ENCODE results near the gene VPREB1.
"Not testable (repeated sequence)": the region's sequence is repeated elsewhere in the genome, so short reads cannot be mapped to it uniquely, and the experiment has no call there.

Gene VPREB1

DNA sequence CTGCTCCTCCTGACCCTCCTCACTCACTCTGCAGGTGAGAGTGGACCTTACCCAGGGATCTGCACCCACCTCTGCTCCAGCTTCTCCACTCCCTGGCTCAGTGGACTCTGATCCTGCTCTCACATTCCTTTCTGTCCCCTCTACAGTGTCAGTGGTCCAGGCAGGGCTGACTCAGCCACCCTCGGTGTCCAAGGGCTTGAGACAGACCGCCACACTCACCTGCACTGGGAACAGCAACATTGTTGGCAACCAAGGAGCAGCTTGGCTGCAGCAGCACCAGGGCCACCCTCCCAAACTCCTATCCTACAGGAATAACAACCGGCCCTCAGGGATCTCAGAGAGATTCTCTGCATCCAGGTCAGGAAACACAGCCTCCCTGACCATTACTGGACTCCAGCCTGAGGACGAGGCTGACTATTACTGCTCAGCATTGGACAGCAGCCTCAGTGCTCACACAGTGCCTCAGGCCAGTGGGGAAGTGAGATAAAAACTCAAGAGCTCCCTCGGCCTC lies 29.7 kb upstream of the VPREB1 start:
- DNase-seq: no peak

- DNase-seq: no peak
These were observed 28.7 kb upstream of the VPREB1 start for GRCh38 chr22:22215659-22216449.

DNA sequence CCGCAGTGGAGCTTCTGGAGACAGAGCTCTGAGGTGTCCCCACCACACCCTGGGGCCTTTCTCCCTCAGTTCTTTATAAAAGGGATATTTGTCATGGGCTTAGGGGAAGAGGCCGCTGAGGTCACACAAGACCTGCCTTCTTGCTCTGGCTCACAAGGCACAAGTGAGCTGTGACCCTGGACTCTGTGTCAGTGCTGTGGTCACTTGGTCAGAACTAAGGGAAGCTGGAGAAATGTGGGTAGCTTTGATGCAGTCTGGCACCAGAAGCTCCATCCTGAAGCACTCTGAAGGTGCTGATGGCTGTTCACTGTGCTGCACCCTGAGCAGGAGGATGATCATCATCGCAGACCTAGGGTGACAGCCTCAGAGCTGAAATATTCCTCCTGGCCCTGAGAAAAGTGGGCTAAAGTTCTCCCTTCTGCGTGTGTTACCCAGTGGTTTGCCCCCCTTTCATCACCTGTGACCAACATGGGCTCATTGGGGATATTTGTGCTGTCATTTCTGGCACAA lies 28.1 kb upstream of the VPREB1 start:
- DNase-seq: no peak

GRCh38 chr22:22218302-22218701 lies 26.3 kb upstream of the VPREB1 start:
- no peak for DNase-seq

GRCh38 chr22:22219140-22219996 lies 25.2 kb upstream of the VPREB1 start:
- DNase-seq: no peak

GRCh38 chr22:22221043-22221442 lies 23.5 kb upstream of the VPREB1 start:
- not testable (repeated sequence) for DNase-seq

- no peak for DNase-seq
These were observed 18.0 kb upstream of the VPREB1 start for GRCh38 chr22:22226448-22227187.

- no peak for DNase-seq
These were observed 16.2 kb upstream of the VPREB1 start for GRCh38 chr22:22228421-22228820.

GRCh38 chr22:22228921-22229320 lies 15.7 kb upstream of the VPREB1 start:
- DNase-seq: no peak

DNA sequence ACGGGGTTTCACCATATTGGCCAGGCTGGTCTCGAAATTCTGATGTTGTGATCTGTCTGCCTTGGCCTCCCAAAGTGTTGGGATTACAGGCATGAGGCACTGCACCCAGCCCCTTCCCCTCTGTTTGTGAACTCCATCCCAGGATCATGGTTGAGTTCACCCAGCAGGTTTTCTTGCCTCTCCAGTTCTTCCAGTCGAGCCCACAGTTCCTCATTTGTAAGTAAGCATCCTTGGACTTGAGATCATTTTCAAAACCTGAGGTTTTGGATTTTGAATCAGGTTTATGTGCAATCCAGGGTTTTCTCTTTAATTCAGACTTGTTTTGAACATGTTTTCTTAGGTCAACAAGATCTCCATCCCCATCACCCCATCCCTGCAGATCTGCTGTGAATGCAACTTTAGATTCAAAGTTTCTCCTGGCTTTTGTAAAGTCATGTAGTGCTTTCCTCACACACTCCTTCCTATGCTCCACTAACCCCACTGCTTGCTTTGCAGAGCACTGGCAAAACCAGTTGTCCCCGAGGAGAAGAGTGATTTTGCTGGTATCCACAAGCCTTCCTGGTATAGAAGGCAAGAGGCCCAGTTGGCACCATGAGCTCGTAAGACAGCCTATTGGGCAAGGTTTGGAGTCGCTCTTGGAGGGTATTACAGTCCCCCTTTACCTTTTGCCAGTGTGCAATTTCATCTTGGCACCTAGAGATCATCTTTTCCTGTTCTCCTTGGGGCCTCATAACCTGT lies 14.7 kb upstream of the VPREB1 start:
- DNase-seq: no peak

DNA sequence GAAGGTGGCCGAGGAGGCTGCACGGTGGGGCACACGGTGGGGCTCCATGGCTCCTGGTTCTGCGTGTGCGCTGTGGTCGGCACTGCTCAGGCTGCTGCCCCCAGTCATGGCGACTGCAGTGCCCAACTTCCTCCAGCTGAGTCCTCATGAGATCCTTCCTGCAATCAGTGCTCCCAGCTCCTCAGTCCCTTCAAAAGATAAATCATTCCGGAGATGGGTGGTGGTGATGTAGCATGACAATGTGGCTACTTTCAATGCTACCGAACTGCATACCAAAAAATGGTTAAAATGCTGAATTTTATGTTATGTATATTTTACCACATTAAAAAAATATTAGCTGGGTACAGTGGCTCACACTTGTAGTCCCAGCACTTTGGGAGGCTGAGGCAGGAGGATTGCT lies 14.1 kb upstream of the VPREB1 start:
- DNase-seq: no peak

DNA sequence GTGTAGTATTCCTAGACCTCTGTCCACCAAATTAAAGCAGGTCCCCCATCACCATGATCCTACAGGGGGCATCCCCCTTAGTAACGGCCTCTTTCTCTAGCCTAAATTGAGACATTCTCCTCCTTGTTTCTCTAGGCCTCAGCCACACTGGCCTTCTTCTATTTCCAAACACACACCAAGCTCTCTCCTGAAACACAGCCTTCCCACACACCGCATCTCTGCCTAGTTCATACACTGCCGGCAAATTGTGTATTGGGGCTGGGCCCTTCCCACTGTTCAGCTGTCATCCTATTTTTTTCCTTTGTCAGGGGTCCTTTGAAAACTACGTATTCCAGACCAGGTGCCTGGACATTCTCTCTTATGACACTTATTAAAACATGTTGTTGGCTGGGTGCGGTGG lies 11.5 kb upstream of the VPREB1 start:
- no peak for DNase-seq

- DNase-seq: no peak
These were observed 9.0 kb upstream of the VPREB1 start for GRCh38 chr22:22235558-22235957.

DNA sequence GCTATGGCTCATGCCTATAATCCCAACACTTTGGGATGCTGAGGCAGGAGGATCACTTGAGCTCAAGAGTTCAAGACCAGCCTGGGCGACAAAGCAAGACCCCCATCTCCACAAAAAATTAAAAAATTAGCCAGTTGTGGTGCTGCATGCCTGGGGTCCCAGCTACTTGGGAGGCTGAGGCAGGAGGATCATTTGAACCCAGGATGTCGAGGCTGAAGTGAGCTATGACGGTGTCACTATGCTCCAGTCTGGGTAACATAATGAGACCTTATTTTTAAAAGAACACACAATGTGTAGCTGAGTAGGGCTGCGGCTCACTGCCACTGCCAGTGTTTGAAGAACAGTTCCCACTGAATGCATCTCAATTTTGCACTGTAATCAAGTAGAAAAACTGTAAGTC lies 7.1 kb upstream of the VPREB1 start:
- no peak for DNase-seq

DNA sequence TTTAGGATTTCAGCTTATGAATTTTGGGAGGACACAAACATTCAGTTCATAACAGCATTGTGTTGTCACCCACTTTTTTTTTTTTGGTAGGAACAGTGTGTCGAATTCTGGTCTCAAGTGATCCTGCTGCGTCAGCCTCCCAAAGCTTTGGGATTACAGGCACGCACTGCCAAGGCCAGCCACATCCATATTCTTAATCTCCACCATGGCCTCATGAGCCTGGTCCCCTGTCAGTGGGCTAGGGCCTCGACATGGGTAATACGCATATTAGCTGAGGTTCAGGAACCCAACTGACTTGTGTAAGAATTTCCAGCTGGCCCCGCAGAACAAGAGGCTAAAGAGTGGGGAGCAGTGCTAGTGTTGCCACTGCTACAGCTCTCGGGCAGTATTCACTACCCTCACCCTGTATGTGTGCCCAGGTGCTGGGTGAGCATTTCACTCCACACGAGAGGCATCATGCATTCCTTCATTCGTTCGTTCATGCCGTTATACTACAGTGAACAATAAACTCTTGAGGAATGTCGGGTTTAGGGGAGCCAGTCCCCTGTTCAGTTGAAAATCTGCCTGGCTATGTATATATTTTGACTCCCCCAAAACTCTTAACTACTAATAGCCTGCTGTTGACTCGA lies 5.2 kb upstream of the VPREB1 start:
- DNase-seq: no peak

DNA sequence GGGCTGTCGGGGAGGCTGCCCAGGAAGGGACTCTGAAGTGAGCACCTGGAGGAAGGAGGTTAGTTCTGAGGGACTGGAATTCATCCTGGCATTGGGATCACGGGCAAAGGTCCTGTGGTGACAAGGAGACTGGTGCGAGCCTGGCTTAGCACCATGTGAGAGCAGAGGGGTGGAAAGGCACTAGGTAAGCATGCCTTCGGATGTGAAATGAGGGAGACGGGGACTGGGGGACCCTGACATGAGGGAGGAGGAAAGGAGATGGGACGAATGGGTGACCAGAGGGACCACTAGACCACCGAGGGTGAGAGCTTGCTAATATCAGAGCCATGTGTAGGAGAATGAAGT lies 3.1 kb upstream of the VPREB1 start:
- DNase-seq: no peak

DNA sequence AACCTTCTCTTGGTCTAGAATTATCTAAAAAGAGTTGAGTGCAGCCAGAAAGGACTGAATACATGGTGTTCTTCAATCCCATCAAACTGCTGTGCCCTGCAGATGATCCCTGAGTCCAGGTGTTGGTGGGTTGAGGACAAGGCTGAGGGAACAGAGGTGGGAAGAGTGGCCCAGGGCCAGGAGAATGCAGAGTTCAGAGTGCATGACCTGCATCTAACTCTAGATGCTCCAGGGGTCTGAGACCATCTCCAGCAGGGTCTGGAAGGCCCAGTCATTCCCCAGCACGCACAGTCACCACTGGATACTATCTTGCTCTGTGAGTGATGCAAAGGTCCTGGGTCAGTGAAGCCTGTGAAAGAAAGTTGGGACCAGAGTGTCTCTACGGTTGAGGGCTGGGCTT lies 2.1 kb upstream of the VPREB1 start:
- no peak for DNase-seq

DNA sequence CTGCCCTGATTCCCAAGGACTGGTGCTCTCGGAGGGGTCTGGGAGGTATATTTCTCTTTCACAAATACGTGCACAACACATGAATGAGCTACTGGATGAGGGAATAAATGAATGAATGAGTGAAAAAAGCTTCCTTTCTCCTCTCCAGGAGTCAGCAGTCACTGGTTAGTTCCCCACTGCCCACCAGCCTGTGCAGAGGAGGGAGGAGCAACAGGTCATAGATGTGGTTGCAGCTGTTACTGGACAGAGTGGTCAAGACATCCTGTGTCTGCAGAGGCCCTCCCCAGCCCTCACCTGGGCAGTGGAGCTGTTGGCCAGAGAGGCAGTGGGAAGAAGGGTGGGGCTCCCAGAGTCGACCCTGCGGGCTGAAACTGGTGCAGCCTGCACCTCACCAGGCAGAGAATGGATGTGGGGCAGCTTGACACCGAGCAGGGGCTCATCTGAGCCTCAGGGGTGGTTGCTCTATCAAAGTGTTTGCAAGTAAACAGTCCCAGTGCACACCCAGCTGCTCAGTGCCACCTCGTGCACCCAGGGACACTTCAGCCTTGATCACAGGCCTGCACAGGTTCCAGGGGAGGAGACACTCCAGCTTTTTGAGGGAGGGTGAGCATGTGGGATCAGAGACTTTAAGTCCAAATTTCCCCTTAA lies 1.4 kb upstream of the VPREB1 start:
- no peak for DNase-seq

DNA sequence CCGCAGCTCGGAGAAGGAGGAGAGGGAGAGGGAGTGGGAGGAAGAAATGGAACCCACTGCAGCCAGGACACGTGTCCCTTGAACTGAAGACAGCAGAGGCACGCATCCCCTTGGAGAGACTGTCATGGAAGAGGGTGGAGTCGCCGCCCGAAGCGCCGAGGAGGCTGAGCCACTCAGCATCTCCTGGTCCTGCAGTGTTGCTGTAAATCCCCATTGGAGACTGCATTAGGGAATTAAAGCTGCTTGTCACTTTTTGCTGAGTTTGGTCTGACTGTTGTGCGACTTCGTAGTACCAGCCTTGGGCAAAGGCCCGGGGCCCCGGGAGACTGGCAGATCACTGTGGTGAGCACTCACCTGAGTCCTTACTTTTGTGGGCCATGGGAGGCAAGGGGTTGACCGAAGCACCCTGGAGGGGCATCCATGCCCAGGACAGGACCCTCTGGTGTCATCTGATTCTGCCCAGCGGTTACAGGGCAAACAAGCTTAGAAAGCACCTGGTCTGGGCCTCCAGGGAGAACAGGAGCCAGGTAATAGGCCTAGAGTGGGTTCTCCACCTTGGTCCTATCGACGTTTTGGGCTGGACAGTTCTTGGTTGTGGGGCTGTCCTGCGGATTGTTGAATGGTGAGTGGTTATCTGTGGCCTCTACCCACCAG lies 797 bp downstream of the VPREB1 start:
- no peak for DNase-seq

DNA sequence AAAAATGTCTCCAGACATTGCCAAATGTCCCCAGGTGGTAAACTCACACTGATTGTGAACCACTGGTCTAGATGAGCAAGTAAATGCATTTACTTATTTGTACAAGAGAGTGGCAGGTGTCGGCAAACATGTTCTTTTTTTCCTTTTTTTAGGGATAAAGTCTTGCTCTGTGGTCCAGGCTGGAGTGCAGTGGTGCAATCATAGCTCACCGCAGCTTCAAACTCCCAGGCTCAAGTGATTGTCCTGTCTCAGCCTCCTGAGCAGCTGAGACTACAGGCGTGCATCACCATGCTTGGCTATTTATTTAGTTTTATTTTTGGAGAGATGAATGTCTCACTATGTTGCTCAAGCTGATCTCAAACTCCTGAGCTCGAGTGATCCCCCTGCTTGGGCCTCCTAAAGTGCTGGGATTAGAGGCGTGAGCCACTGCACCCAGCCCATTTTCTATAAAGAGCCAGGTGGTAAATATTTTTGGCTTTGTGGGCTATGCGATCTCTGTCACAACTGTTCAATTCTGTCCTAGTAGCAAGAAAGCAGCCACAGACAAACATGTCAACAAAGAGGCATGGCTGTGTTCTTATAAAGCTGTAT lies 1.4 kb downstream of the VPREB1 start:
- no peak for DNase-seq

- no peak for DNase-seq
These were observed 2.1 kb downstream of the VPREB1 start for GRCh38 chr22:22246706-22247105.
